Karpas-422 (cell line): ENCODE data around the gene LILRA6. TPM values are rescaled to one million over a fixed set of nuclear protein-coding genes. Genes with fewer than 3 reads are reported as not detected.

Source experiments
- DNase-seq: peaks from one replicate; pipeline ENCODE4 v3.0.0-alpha.2; 2015
- H2AFZ ChIP-seq: fragments of 200-600 bp; sonication (generic); 2 replicates; pipeline ENCODE4 v1.6.1; 2014; ENCODE audit warnings: antibody characterized with exemption, low read length, mixed read lengths
- H3K27ac ChIP-seq: fragments of 200-600 bp; sonication (generic); 2 replicates; pipeline ENCODE4 v1.5.1; 2014; ENCODE audit warnings: mild to moderate bottlenecking, low read length, moderate library complexity
- H3K27me3 ChIP-seq: fragments of 200-600 bp; sonication (generic); 2 replicates; pipeline ENCODE4 v1.6.1; 2014; ENCODE audit warnings: low read length, mixed read lengths
- H3K36me3 ChIP-seq: fragments of 200-600 bp; sonication (generic); 2 replicates; pipeline ENCODE4 v1.6.1; 2014; ENCODE audit warnings: low read length, mixed read lengths; ENCODE audit not compliant: insufficient read depth
- H3K4me1 ChIP-seq: fragments of 200-600 bp; sonication (generic); 2 replicates; pipeline ENCODE4 v1.6.1; 2014; ENCODE audit warnings: mild to moderate bottlenecking, low read length, mixed read lengths
- H3K4me2 ChIP-seq: fragments of 200-600 bp; sonication (generic); 2 replicates; pipeline ENCODE4 v1.6.1; 2014; ENCODE audit warnings: low read length, low read depth, mild to moderate bottlenecking; ENCODE audit not compliant: poor library complexity, severe bottlenecking
- H3K4me3 ChIP-seq: fragments of 200-600 bp; sonication (generic); 2 replicates; pipeline ENCODE4 v1.5.1; 2014; ENCODE audit warnings: mild to moderate bottlenecking, antibody characterized with exemption, low read length, mixed read lengths
- H3K79me2 ChIP-seq: fragments of 200-600 bp; sonication (generic); 2 replicates; pipeline ENCODE4 v1.6.1; 2014; ENCODE audit warnings: mild to moderate bottlenecking, low read length, mixed read lengths
- H3K9ac ChIP-seq: fragments of 200-600 bp; sonication (generic); 2 replicates; pipeline ENCODE4 v1.6.0; 2014; ENCODE audit warnings: low read length
- H3K9me2 ChIP-seq: fragments of 200-600 bp; sonication (generic), shearing (Covaris generic); replicated peaks from 2 replicates; pipeline ENCODE4 v1.6.0; 2014; ENCODE audit warnings: mild to moderate bottlenecking, low read length, moderate library complexity; ENCODE audit not compliant: insufficient read depth
- H3K9me3 ChIP-seq: fragments of 300-700, 200-600 bp; sonication (generic); 2 replicates; pipeline ENCODE4 v1.6.1; 2014; ENCODE audit warnings: low read length, mixed read lengths
- H4K20me1 ChIP-seq: fragments of 200-600 bp; sonication (generic); 2 replicates; pipeline ENCODE4 v1.6.1; 2014; ENCODE audit warnings: mild to moderate bottlenecking, antibody characterized with exemption, low read length, low read depth; ENCODE audit not compliant: insufficient read depth
- total RNA-seq: library from RNA; depleted of rRNA; stranded (reverse); fragments of >200 nt; shearing (Covaris generic); gene quantifications from 2 replicates; pipeline ENCODE4 v1.2.3, GENCODE V29; 2014; ENCODE audit warnings: low replicate concordance

The LILRA6 gene
- total RNA-seq, 1 experiment from 2014 or later = not detected

DNA sequence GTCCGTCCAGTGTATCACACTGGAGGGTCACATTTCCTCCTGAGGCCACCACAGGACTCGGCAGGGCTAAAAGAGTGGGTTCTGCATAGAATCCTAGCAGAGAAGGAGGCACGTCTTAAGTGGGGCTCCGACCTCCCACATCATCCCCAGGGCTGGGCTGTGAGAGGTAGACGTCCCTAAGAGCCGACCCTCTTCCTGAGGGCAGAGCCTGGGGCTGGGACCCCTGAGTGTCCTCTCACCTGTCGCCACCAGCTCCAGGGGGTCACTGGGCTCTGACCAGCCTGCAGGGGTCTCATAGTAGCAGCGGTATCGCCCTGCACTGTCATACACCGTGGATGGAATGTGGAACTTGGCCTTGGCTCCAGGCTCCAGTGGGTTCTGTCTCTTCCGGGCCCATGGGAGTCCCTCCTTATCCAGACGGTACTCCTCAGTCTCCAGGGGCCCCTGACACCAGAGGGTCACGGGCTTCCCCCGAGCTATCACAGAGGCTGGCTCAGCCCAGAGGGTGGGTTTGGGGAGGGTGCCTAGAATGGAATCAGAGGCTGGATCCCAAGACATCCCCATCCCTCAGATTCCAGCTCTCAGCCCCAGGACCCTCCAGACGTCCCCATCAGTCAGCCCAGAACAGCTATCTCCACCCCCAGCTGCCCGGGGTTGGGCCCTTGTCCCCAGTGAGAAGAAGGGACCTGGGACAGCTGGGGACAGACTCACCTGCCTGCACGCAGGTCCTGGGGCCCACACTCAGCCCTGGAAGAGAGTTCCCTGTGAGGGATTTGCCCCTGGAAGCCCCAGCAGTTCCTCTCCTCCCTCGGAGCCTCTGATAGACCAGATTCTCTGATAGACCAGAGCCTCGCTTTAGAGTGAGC, 13.9 kb upstream of the LILRA6 start:
- no peaks in the 10 kb centered on the region for H3K9me3 ChIP-seq
- no peaks in the 10 kb centered on the region for H3K79me2 ChIP-seq
- DNase-seq = no peak
- H3K27ac ChIP-seq = no peak overlapping the region
- no peaks in the 10 kb centered on the region for H3K36me3 ChIP-seq
- H3K27me3 ChIP-seq = no peaks in the 10 kb centered on the region
- no peak overlapping the region for H2AFZ ChIP-seq
- no peak overlapping the region for H3K9ac ChIP-seq
- H3K4me2 ChIP-seq = no peak overlapping the region
- H3K4me3 ChIP-seq = no peak overlapping the region
- no peaks in the 10 kb centered on the region for H3K4me1 ChIP-seq
- no peaks in the 10 kb centered on the region; the same call in 1 of the 2 replicates for H4K20me1 ChIP-seq
- no peaks in the 10 kb centered on the region for H3K9me2 ChIP-seq

DNA sequence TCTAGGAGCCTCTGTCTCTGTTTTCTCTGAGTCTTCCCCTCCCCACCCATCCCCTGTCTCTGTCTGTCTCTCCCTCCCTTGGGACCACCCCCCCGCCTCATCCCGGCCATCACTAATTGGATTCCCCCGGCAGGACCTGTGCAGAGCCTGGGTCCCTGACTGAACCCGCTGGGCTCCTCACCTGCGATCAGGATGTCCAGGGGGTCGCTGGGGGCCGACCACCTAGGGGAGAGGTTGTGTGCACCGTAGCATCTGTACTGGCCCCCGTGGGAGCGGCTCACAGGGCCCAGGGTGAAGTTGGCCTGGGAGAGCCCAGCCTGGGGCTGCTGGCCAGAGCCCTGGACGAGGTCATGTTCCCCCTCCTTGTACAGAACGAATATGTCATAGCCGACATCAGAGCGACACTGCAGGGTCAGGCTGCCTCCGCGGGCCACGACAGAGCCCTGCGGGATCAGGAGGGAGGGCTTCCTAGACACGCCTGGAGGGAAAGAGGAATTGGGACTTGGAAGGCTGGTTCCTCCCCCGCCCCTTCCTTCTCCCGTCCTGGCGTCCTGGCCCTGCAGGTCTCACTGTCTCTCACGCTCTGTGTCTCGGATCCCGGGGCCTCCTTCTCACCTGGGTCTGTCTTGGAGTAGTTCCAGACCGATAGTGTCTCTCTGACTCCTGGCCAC, 12.7 kb upstream of the LILRA6 start:
- Histone ChIP-seq H3K36me3 (no peaks in the 10 kb centered on the region), H3K9me3 (no peaks in the 10 kb centered on the region), H3K9me2 (no peaks in the 10 kb centered on the region), H3K4me3 (no peak overlapping the region), H3K79me2 (no peaks in the 10 kb centered on the region), H3K9ac (no peak overlapping the region), H3K27ac (no peak overlapping the region), H3K4me1 (no peaks in the 10 kb centered on the region), H3K4me2 (no peak overlapping the region), H3K27me3 (no peaks in the 10 kb centered on the region), H2AFZ (no peak overlapping the region), H4K20me1 (no peaks in the 10 kb centered on the region; the same call in 1 of the 2 replicates)
- DNase-seq = no peak

DNA sequence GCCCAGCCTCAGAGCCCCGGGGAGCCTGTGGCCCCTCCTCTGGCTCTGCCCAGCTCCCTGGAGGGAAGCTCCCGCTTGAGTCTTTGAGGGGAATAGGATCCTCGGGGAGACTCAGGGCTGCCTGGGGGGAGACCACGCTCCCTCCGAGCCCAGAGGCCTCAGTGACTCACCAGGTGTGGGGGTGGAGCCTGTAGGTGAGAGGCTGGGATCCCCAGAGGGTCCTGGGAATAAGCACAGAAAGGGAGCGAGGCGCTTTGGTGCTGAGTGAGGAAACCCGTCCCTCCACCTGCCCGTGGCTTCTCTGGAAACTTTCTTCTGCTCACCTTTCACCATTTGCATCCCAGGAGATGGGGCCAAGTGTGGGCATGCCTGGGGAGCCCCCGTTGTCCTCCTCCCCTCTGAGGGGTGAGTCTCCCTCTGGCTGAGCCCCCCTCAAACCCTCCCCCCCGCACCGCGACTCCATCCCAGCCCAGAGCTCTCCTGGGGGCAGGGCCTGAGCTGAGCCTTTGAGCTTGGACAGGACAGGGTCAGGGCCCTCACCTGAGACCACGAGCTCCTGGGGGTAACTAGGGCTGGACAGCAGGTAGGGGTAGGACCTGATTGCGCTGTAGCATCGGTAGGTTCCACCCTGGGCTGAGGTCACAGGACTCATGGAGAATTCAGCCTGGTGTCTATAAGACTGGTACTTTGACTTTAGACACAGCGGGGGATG, 11.8 kb upstream of the LILRA6 start:
- H3K9me2 ChIP-seq = no peaks in the 10 kb centered on the region
- H4K20me1 ChIP-seq = no peaks in the 10 kb centered on the region; the same call in 1 of the 2 replicates
- no peaks in the 10 kb centered on the region for H3K27me3 ChIP-seq
- H3K36me3 ChIP-seq = no peaks in the 10 kb centered on the region
- no peak overlapping the region for H3K27ac ChIP-seq
- no peak overlapping the region for H3K4me2 ChIP-seq
- H3K9ac ChIP-seq = no peak overlapping the region
- no peak overlapping the region for H3K4me3 ChIP-seq
- no peak for DNase-seq
- H3K9me3 ChIP-seq = no peaks in the 10 kb centered on the region
- H3K4me1 ChIP-seq = no peaks in the 10 kb centered on the region
- no peaks in the 10 kb centered on the region for H3K79me2 ChIP-seq
- H2AFZ ChIP-seq = no peak overlapping the region

DNA sequence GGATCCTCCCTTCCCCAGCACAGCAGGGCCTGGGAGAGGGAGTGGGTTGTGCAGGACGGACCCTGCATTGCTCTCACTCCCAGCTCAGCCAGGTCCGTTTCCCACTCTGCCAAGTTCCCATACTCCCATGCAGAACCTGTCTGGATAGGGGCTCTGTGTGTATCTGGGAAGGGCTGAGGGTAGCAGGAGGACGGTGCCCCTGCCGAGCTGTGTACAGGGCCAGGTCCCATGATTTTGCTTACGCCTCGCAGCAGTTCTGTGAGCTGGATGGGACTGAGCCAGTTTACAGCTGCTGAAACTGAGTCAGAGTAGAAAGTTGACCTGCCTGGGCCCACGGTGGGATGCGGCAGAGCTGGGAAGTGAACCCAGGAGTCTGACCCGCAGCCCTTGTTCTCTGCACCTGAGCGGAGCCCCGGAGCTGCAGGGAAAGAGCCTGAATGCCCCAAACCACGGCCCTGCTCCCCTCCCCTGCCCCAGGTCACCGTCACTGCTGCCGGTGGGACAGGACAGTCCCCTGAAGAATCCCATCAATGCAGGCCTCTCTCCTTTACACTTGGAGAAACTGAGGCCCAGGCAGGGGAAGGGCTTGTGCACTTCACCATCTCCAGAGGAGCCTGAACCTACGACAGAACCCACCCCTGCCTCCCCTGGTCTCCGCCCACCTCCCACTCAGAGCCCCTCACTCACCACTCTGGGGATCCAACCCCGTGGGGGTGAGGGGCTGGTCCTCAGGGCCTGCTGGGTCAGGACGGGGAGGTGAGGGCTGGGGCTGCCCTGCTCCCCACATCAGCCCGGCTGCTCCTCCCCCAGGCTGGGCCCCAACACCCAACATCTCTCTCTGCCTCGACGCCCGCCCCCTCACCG, 11.0 kb upstream of the LILRA6 start:
- no peaks in the 10 kb centered on the region for H3K79me2 ChIP-seq
- no peaks in the 10 kb centered on the region; the same call in 1 of the 2 replicates for H4K20me1 ChIP-seq
- no peak for DNase-seq
- no peak overlapping the region for H3K4me2 ChIP-seq
- H3K36me3 ChIP-seq = no peaks in the 10 kb centered on the region
- no peaks in the 10 kb centered on the region for H3K9me2 ChIP-seq
- no peak overlapping the region for H3K9ac ChIP-seq
- H2AFZ ChIP-seq = no peak overlapping the region
- H3K27ac ChIP-seq = no peak overlapping the region
- no peaks in the 10 kb centered on the region for H3K27me3 ChIP-seq
- no peaks in the 10 kb centered on the region for H3K9me3 ChIP-seq
- no peaks in the 10 kb centered on the region for H3K4me1 ChIP-seq
- no peak overlapping the region for H3K4me3 ChIP-seq

DNA sequence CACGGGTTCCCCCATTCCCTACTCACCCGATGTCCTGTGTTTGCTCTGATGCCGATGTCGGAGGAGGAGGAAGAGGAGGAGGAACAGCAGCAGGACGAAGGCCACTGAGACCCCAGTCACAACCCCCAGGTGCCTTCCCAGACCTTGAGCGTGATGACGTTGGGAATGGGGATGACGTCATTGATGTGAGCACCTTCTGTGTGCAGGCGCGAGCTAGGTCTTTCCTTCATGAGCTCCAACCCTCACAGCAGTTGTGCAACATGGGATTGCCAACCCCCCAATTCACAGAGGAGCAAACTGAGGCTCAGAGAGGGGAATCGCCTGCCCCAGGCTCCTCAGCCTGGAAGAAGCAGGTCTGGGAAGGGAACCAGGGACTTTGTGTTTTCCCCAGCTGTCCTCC, 10.3 kb upstream of the LILRA6 start:
- Histone ChIP-seq H3K4me2 (no peak overlapping the region), H3K9me2 (no peaks in the 10 kb centered on the region)

DNA sequence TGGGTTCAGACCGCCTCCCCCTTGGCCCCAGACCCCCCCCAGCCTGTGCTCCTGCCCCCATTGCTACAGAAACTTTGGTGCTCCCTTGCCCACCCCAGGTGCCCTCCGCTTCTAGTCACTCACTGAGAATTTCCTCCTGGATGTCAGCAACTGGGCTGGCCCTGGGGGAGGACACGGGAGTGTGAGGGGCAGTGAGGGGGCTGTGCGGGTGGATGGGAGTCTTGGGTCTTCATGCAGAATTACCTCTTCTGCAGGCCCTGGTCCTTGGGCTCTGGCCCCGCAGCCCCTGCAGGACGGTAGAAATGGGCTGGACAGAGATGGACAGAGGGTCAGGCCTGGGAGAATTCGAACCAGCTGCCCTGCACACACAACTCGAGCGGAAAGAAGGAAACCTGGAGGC, 9.7 kb upstream of the LILRA6 start:
- Histone ChIP-seq H3K4me1 (no peaks in the 10 kb centered on the region), H3K36me3 (no peaks in the 10 kb centered on the region), H4K20me1 (no peaks in the 10 kb centered on the region; the same call in 1 of the 2 replicates), H3K4me3 (no peak overlapping the region), H3K9me3 (no peaks in the 10 kb centered on the region), H3K79me2 (no peaks in the 10 kb centered on the region), H3K4me2 (no peak overlapping the region), H3K9ac (no peak overlapping the region), H3K27ac (no peak overlapping the region), H3K27me3 (no peaks in the 10 kb centered on the region), H3K9me2 (no peaks in the 10 kb centered on the region), H2AFZ (no peak overlapping the region)
- no peak for DNase-seq

More for the DNA sequence above, 10.3 kb upstream of the LILRA6 start:
- DNase-seq = no peak
- Histone ChIP-seq H2AFZ (no peak overlapping the region), H3K27ac (no peak overlapping the region), H3K4me3 (no peak overlapping the region), H3K9me3 (no peaks in the 10 kb centered on the region), H3K27me3 (no peaks in the 10 kb centered on the region), H3K36me3 (no peaks in the 10 kb centered on the region), H3K79me2 (no peaks in the 10 kb centered on the region), H4K20me1 (no peaks in the 10 kb centered on the region; the same call in 1 of the 2 replicates), H3K4me1 (no peaks in the 10 kb centered on the region), H3K9ac (no peak overlapping the region)

DNA sequence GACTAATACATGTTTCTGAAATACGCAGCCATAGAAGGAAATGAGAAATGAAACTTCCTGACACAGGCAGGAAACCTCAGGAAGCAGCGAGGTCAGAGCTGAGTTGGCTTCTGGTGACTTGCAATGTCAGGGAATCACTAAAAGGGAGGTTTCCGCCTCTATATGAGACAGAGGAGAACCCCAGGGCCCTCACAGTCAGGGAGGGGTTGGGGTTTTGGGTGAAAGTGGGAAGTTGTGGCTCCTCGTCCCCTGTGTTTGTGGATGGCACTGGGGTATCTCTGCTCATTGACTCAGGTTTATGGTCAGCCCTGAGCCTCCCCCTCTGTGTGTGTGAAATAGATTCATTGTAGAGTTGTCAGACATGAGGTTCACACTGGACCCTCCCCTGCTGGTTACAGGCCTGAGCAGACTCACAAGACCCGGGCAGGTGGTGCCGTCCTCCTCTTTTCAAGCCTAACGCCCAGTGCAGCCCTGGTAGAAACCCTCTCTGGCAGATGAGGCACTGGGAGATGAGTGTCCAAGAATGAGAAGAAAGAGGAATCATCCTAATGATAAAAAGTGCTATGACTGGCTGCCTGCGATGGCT, 5.5 kb upstream of the LILRA6 start:
- Histone ChIP-seq H3K9ac (no peak overlapping the region), H3K79me2 (no peaks in the 10 kb centered on the region), H3K4me1 (no peaks in the 10 kb centered on the region), H3K27me3 (no peaks in the 10 kb centered on the region), H3K27ac (no peak overlapping the region), H3K36me3 (no peaks in the 10 kb centered on the region), H3K9me2 (no peaks in the 10 kb centered on the region), H3K4me2 (no peak overlapping the region), H4K20me1 (no peaks in the 10 kb centered on the region), H2AFZ (no peak overlapping the region), H3K9me3 (no peaks in the 10 kb centered on the region), H3K4me3 (no peak overlapping the region)
- DNase-seq = no peak
